ENCODE measurements around the gene RPL37A.

The RPL37A gene

GRCh38 chr2:216498379-216499352, at the start of gene RPL37A:
Gene RPL37A, plus strand, starts transcription at chr2:216498844. Its CDS starts 31 bp downstream, at chr2:216498875.
- no peak for TF ChIP-seq GATA1 (IDR thresholded peaks at IDR 0.05; ENCODE audit: low read depth, low read length)
- peak; percentile 99 for TF ChIP-seq POLR2A (IDR thresholded peaks at IDR 0.05; ENCODE audit: low read length)

GRCh38 chr2:216450346-216450745, 48.3 kb upstream of the RPL37A start:
- no peak for DNase-seq

More at GRCh38 chr2:216498379-216499352, at the start of gene RPL37A:
- peak; percentile 96 for DNase-seq

GRCh38 chr2:216450784-216451183, 47.9 kb upstream of the RPL37A start:
- no peak for DNase-seq
- TF ChIP-seq POLR2A (IDR thresholded peaks at IDR 0.05; ENCODE audit: low read length) (no peak), GATA1 (IDR thresholded peaks at IDR 0.05; ENCODE audit: low read depth, low read length) (no peak)

More at GRCh38 chr2:216450346-216450745, 48.3 kb upstream of the RPL37A start:
- TF ChIP-seq POLR2A (IDR thresholded peaks at IDR 0.05; ENCODE audit: low read length) (no peak), GATA1 (IDR thresholded peaks at IDR 0.05; ENCODE audit: low read depth, low read length) (no peak)

GRCh38 chr2:216453955-216454614, 44.6 kb upstream of the RPL37A start:
- DNase-seq: no peak
- TF ChIP-seq POLR2A (IDR thresholded peaks at IDR 0.05; ENCODE audit: low read length) (no peak), GATA1 (IDR thresholded peaks at IDR 0.05; ENCODE audit: low read depth, low read length) (no peak)

- TF ChIP-seq POLR2A (IDR thresholded peaks at IDR 0.05; ENCODE audit: low read length) (no peak), GATA1 (IDR thresholded peaks at IDR 0.05; ENCODE audit: low read depth, low read length) (no peak)
- no peak for DNase-seq
These were observed 35.5 kb upstream of the RPL37A start for GRCh38 chr2:216463148-216463547.

- TF ChIP-seq GATA1 (IDR thresholded peaks at IDR 0.05; ENCODE audit: low read depth, low read length) (no peak), POLR2A (IDR thresholded peaks at IDR 0.05; ENCODE audit: low read length) (no peak)
- no peak for DNase-seq
These were observed 34.4 kb upstream of the RPL37A start for GRCh38 chr2:216464104-216464720.

GRCh38 chr2:216465579-216466195, 33.0 kb upstream of the RPL37A start:
- no peak for DNase-seq
- TF ChIP-seq GATA1 (IDR thresholded peaks at IDR 0.05; ENCODE audit: low read depth, low read length) (no peak), POLR2A (IDR thresholded peaks at IDR 0.05; ENCODE audit: low read length) (no peak)

- TF ChIP-seq POLR2A (IDR thresholded peaks at IDR 0.05; ENCODE audit: low read length) (no peak), GATA1 (IDR thresholded peaks at IDR 0.05; ENCODE audit: low read depth, low read length) (no peak)
- no peak for DNase-seq
These were observed 30.8 kb upstream of the RPL37A start for GRCh38 chr2:216467845-216468244.

GRCh38 chr2:216469661-216470060, 29.0 kb upstream of the RPL37A start:
- no peak for DNase-seq
- no peak for TF ChIP-seq POLR2A (IDR thresholded peaks at IDR 0.05; ENCODE audit: low read length)
- no peak for TF ChIP-seq GATA1 (IDR thresholded peaks at IDR 0.05; ENCODE audit: low read depth, low read length)

GRCh38 chr2:216473187-216473586, 25.5 kb upstream of the RPL37A start:
- TF ChIP-seq GATA1 (IDR thresholded peaks at IDR 0.05; ENCODE audit: low read depth, low read length) (no peak), POLR2A (IDR thresholded peaks at IDR 0.05; ENCODE audit: low read length) (no peak)

GRCh38 chr2:216474925-216475670, 23.5 kb upstream of the RPL37A start:
- DNase-seq: no peak
- no peak for TF ChIP-seq POLR2A (IDR thresholded peaks at IDR 0.05; ENCODE audit: low read length)
- TF ChIP-seq GATA1 (IDR thresholded peaks at IDR 0.05; ENCODE audit: low read depth, low read length): no peak

More at GRCh38 chr2:216473187-216473586, 25.5 kb upstream of the RPL37A start:
- DNase-seq: no peak

GRCh38 chr2:216475767-216476166, 22.9 kb upstream of the RPL37A start:
- DNase-seq: no peak
- TF ChIP-seq POLR2A (IDR thresholded peaks at IDR 0.05; ENCODE audit: low read length) (no peak), GATA1 (IDR thresholded peaks at IDR 0.05; ENCODE audit: low read depth, low read length) (no peak)

Data from erythroblast (primary cell).